Measurements from ENCODE around the gene ZIC4. TPM values are rescaled to one million over a fixed set of nuclear protein-coding genes. Genes with fewer than 3 reads are reported as not detected.

The ZIC4 gene
- total and polyA plus RNA-seq, 7 experiments from 2014 or later, result not detected

DNA sequence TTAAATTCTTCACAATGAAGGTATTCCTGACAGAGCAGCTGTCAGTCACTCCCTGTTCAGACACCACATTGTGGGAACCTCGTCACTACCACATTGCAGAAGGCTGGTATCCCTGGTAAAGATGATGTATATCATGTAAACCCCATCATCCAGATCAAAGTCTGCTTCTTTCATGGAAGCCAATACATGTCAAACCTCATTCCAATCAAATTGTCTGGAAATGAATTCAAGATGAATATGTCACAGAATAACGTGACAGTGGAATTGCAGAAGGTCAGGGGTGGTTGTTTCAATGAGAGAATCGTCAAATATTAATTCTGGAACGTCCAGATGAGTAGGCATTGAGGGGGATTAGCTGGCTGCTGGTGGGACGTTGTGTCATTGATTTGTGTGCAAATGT is 4.2 kb downstream of the ZIC4 start:
- H3K4me3 ChIP-seq (ENCODE audit: low read length), result no peak overlapping the region
- H3K36me3 Mint-ChIP-seq, result peaks cover 0 to 9% (median 0%) of the 10 kb centered on the region in 5 donors
- CTCF ChIA-PET, result no interaction called here
- H3K4me1 ChIP-seq (ENCODE audit: control insufficient read depth in 2 of 2, insufficient read depth in 2 of 2, low read length in 2 of 2), result no peaks in the 10 kb centered on the region
- POLR2A ChIA-PET, result no interaction called here
- H3K27me3 Mint-ChIP-seq, result peaks cover 83 to 90% (median 87%) of the 10 kb centered on the region in 5 donors
- DNase-seq (no peak), ATAC-seq (no peak)
- no peak overlapping the region for H3K27ac Mint-ChIP-seq
- no peak overlapping the region for H3K27ac ChIP-seq (ENCODE audit: low read depth, low read length)
- intact Hi-C loops (cut with micrococcal nuclease), result no loop called here
- H3K36me3 ChIP-seq (ENCODE audit: control insufficient read depth in 2 of 3, insufficient read depth in 3 of 3, low read length in 3 of 3), result no peaks in the 10 kb centered on the region
- peaks cover 0 to 72% (median 11%) of the 10 kb centered on the region in 11 donors for H3K9me3 Mint-ChIP-seq
- H3K27me3 ChIP-seq (ENCODE audit: control insufficient read depth in 2 of 2, insufficient read depth in 2 of 2, low read length in 2 of 2), result peaks cover 0 to 6% of the 10 kb centered on the region in 2 donors
- no peak overlapping the region for H3K4me3 Mint-ChIP-seq
- peaks cover 0 to 18% (median 0%) of the 10 kb centered on the region in 3 experiments for H3K9me3 ChIP-seq (ENCODE audit: control insufficient read depth in 2 of 3, low read length in 3 of 3)
- no peaks in the 10 kb centered on the region for H3K4me1 Mint-ChIP-seq

DNA sequence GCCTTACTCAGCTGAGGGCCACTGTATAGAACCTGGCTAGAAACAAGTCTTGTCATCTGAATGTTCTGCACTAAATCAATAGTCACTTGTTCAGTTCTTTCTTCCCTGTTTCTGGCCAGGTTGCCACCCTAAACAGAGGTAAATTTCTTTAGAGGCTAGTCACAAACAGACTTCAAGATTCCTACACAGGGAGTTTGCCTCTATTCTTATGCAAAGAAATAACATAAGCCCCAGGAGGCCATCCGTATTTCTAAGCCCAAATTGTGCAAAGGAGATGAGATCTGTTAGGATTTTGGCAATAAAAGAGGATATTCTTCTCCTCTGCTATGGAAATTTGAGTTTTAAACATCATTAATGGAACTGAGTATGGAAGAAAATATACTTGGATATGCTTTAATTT is 4.9 kb downstream of the ZIC4 start:
- Mint-ChIP-seq H3K4me3 (no peak overlapping the region), H3K27ac (no peak overlapping the region), H3K36me3 (peaks cover 0 to 9% (median 0%) of the 10 kb centered on the region in 5 donors), H3K27me3 (peaks cover 81 to 89% (median 85%) of the 10 kb centered on the region in 5 donors), H3K9me3 (peaks cover 0 to 69% (median 11%) of the 10 kb centered on the region in 11 donors), H3K4me1 (no peaks in the 10 kb centered on the region)
- Histone ChIP-seq H3K4me1 (ENCODE audit: control insufficient read depth in 2 of 2, insufficient read depth in 2 of 2, low read length in 2 of 2) (no peaks in the 10 kb centered on the region), H3K9me3 (ENCODE audit: control insufficient read depth in 2 of 3, low read length in 3 of 3) (peaks cover 0 to 18% (median 0%) of the 10 kb centered on the region in 3 experiments), H3K27me3 (ENCODE audit: control insufficient read depth in 2 of 2, insufficient read depth in 2 of 2, low read length in 2 of 2) (peaks cover 0 to 6% of the 10 kb centered on the region in 2 donors), H3K36me3 (ENCODE audit: control insufficient read depth in 2 of 3, insufficient read depth in 3 of 3, low read length in 3 of 3) (no peaks in the 10 kb centered on the region), H3K27ac (ENCODE audit: low read depth, low read length) (no peak overlapping the region), H3K4me3 (ENCODE audit: low read length) (no peak overlapping the region)
- no peak for ATAC-seq
- ChIA-PET POLR2A (no interaction called here), CTCF (no interaction called here)
- intact Hi-C loops (cut with micrococcal nuclease), result no loop called here
- no peak for DNase-seq

DNA sequence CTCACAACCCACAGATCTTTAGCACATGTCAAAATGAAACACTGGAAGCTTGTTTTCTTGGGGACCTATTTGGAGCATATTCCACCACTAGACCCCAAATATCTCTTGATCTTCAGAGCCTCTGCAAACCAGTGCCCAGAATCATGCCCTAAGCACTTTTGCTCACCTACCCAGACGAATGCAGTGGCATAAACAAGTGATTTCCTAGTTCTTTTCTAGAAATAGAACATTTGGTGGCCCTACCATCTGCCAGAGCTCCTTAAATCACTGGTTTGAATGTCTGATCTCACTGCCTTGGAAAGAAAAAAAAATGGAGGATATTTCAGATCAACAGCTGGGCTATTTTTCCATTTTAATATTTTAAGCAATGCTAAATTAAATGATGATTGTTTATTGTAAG is 5.3 kb downstream of the ZIC4 start:
- intact Hi-C loops (cut with micrococcal nuclease), result no loop called here
- CTCF ChIA-PET, result no interaction called here

DNA sequence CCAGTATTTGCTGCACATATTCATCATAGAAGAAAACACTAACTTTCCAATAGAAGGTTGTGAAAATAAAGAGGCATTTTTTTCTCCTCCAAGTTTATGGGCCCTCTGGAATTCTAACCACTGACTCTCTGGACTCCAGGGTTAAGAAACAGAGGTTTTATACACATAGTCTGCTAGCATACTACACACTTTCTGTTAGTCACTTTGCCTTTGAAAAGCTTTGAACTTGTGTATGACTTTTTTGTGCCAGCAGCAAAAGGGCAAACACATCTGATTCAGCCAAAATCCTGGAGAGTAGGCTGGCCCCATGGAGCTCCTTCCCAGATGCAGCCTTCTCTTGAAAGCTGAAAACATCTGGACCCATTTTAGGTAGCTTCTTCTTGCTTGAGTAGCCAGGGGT is 6.2 kb downstream of the ZIC4 start:
- intact Hi-C loops (cut with micrococcal nuclease), result no loop called here
- ChIA-PET CTCF (no interaction called here), POLR2A (no interaction called here)
- Histone ChIP-seq H3K36me3 (ENCODE audit: control insufficient read depth in 2 of 3, insufficient read depth in 3 of 3, low read length in 3 of 3) (no peaks in the 10 kb centered on the region), H3K27ac (ENCODE audit: low read depth, low read length) (no peak overlapping the region), H3K4me1 (ENCODE audit: control insufficient read depth in 2 of 2, insufficient read depth in 2 of 2, low read length in 2 of 2) (no peaks in the 10 kb centered on the region), H3K27me3 (ENCODE audit: control insufficient read depth in 2 of 2, insufficient read depth in 2 of 2, low read length in 2 of 2) (peaks cover 0 to 5% of the 10 kb centered on the region in 2 donors), H3K9me3 (ENCODE audit: control insufficient read depth in 2 of 3, low read length in 3 of 3) (peaks cover 0 to 7% (median 0%) of the 10 kb centered on the region in 3 experiments), H3K4me3 (ENCODE audit: low read length) (no peak overlapping the region)
- Mint-ChIP-seq H3K27me3 (peaks cover 77 to 85% (median 81%) of the 10 kb centered on the region in 5 donors), H3K4me1 (no peaks in the 10 kb centered on the region), H3K4me3 (no peak overlapping the region), H3K36me3 (peaks cover 0 to 7% (median 0%) of the 10 kb centered on the region in 5 donors), H3K27ac (no peak overlapping the region), H3K9me3 (peaks cover 0 to 72% (median 11%) of the 10 kb centered on the region in 11 donors)
- DNase-seq (no peak), ATAC-seq (no peak)

More for the DNA sequence above, 5.3 kb downstream of the ZIC4 start:
- Histone ChIP-seq H3K9me3 (ENCODE audit: control insufficient read depth in 2 of 3, low read length in 3 of 3) (peaks cover 0 to 16% (median 0%) of the 10 kb centered on the region in 3 experiments), H3K27me3 (ENCODE audit: control insufficient read depth in 2 of 2, insufficient read depth in 2 of 2, low read length in 2 of 2) (peaks cover 0 to 6% of the 10 kb centered on the region in 2 donors), H3K4me3 (ENCODE audit: low read length) (no peak overlapping the region), H3K4me1 (ENCODE audit: control insufficient read depth in 2 of 2, insufficient read depth in 2 of 2, low read length in 2 of 2) (no peaks in the 10 kb centered on the region), H3K36me3 (ENCODE audit: control insufficient read depth in 2 of 3, insufficient read depth in 3 of 3, low read length in 3 of 3) (no peaks in the 10 kb centered on the region), H3K27ac (ENCODE audit: low read depth, low read length) (no peak overlapping the region)
- peaks cover 0 to 9% (median 0%) of the 10 kb centered on the region in 5 donors for H3K36me3 Mint-ChIP-seq
- no peak overlapping the region for H3K4me3 Mint-ChIP-seq
- no peak for DNase-seq
- H3K4me1 Mint-ChIP-seq, result no peaks in the 10 kb centered on the region
- H3K9me3 Mint-ChIP-seq, result peaks cover 0 to 67% (median 11%) of the 10 kb centered on the region in 11 donors
- no peak overlapping the region for H3K27ac Mint-ChIP-seq
- ATAC-seq, result no peak
- POLR2A ChIA-PET, result no interaction called here
- peaks cover 77 to 85% (median 81%) of the 10 kb centered on the region in 5 donors for H3K27me3 Mint-ChIP-seq

DNA sequence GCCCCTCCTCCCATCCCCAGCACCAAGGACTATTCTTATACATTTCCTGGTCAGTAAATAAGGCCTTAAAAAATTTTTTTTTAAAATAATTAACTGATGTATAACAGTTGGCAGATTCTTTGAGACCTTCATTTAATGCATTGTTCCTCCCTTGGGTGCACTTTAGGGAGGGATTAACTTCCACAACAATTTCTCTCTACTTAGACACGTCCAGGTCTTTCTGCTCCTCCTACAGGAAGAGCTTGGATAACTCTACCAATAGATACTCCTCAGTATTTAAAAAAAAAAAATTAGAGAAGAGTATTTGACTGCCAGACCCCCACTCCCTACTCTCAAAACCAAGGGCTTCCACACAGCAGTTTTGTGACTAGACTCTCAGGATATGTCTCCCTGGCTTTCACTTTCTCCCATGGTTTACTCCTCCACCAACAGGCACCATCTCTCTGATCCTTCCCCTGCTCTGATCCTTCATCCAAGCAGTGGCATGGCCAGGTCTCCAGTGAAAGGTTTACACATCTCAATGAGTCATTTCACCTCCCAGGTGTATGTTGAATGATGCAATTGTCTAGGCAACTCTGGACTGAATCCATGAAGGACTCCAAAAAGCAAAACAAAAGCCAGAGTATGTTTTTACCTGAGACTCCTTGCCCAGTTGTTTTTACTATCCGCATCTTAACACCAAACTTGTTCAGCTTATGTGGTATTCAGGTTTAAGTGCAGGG is 7.4 kb downstream of the ZIC4 start:
- Histone ChIP-seq H3K27ac (ENCODE audit: low read depth, low read length) (no peak overlapping the region), H3K9me3 (ENCODE audit: control insufficient read depth in 2 of 3, low read length in 3 of 3) (peaks cover 0 to 4% (median 0%) of the 10 kb centered on the region in 3 experiments), H3K4me1 (ENCODE audit: control insufficient read depth in 2 of 2, insufficient read depth in 2 of 2, low read length in 2 of 2) (no peaks in the 10 kb centered on the region), H3K27me3 (ENCODE audit: control insufficient read depth in 2 of 2, insufficient read depth in 2 of 2, low read length in 2 of 2) (no peaks in the 10 kb centered on the region), H3K4me3 (ENCODE audit: low read length) (no peak overlapping the region), H3K36me3 (ENCODE audit: control insufficient read depth in 2 of 3, insufficient read depth in 3 of 3, low read length in 3 of 3) (no peaks in the 10 kb centered on the region)
- intact Hi-C loops (cut with micrococcal nuclease), result no loop called here
- ChIA-PET CTCF (no interaction called here), POLR2A (no interaction called here)
- DNase-seq, result no peak
- peaks cover 0 to 4% (median 0%) of the 10 kb centered on the region in 5 donors for H3K36me3 Mint-ChIP-seq
- no peak overlapping the region for H3K27ac Mint-ChIP-seq
- peaks cover 0 to 67% (median 14%) of the 10 kb centered on the region in 11 donors for H3K9me3 Mint-ChIP-seq
- peaks cover 78 to 84% (median 81%) of the 10 kb centered on the region in 5 donors for H3K27me3 Mint-ChIP-seq
- H3K4me1 Mint-ChIP-seq, result peaks cover 0 to 6% (median 1%) of the 10 kb centered on the region in 7 donors
- H3K4me3 Mint-ChIP-seq, result no peak overlapping the region
- ATAC-seq, result no peak

DNA sequence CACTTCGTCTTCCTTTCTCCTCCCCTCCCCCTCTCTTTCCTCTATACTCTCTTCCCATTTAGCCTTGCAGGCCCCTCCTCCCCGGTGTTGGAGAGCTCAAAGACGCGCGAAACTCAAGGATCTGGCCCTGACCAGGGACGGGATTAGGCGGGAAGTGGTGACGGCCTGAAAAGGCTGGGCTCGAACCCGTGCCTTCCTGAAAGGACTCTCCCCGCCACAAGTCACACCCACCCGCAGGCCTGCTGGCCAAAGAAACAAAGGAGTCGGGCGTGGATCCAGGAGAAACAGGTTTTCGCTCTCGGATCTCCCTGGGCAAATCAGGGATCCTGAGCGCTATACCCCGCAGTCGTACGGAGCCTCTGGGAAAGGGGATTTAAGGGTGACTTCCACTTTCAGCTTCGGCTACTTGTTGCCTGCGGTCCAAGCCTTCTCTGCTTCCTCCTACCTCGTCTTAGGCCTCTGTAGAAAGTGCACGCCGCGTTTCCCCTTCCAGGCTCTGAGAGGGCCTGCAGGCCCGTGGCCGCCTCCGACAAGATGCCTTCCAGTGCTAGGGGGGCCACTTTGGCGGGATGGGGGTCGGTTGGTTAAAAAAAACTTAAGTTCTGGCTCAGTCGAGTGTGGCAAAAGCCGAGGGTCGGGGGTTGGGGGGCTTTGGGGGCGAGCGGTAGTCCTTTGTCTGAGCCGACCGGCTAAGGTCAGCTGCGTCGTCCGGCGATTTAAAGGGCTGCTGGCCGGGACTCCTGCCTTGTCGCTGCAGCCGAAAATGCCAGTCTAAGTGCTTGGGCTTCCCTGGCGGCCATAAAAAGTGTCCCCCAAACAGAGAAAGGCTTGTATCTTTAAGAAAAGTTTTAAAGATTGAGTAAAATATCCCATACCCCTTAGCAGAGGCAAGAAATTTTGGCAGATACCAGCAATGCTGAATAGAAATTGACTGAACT is 8.2 kb downstream of the ZIC4 start:
- intact Hi-C loops (cut with micrococcal nuclease), result no loop called here
- ATAC-seq (no peak), DNase-seq (no peak)
- Histone ChIP-seq H3K4me3 (ENCODE audit: low read length) (no peak overlapping the region), H3K4me1 (ENCODE audit: control insufficient read depth in 2 of 2, insufficient read depth in 2 of 2, low read length in 2 of 2) (no peaks in the 10 kb centered on the region), H3K9me3 (ENCODE audit: control insufficient read depth in 2 of 3, low read length in 3 of 3) (peaks cover 0 to 4% (median 0%) of the 10 kb centered on the region in 3 experiments), H3K27me3 (ENCODE audit: control insufficient read depth in 2 of 2, insufficient read depth in 2 of 2, low read length in 2 of 2) (peaks cover 0 to 4% of the 10 kb centered on the region in 2 donors), H3K27ac (ENCODE audit: low read depth, low read length) (no peak overlapping the region), H3K36me3 (ENCODE audit: control insufficient read depth in 2 of 3, insufficient read depth in 3 of 3, low read length in 3 of 3) (no peaks in the 10 kb centered on the region)
- Mint-ChIP-seq H3K4me3 (no peak overlapping the region), H3K9me3 (peaks cover 0 to 61% (median 14%) of the 10 kb centered on the region in 11 donors), H3K27me3 (peaks cover 76 to 79% (median 77%) of the 10 kb centered on the region in 5 donors), H3K36me3 (peaks cover 0 to 4% (median 0%) of the 10 kb centered on the region in 5 donors), H3K4me1 (peaks cover 0 to 8% (median 3%) of the 10 kb centered on the region in 7 donors), H3K27ac (peak overlapping the region in 1 of 9 donors; percentile 38)
- CTCF ChIA-PET, result no interaction called here
- POLR2A ChIA-PET, result no interaction called here

Measured in naive thymus-derived CD4-positive, alpha-beta T cell (primary cell).